ENCODE measurements around the gene HAP1. TPM values are rescaled to one million over a fixed set of nuclear protein-coding genes. Genes with fewer than 3 reads are reported as not detected.

Gene HAP1
- total and polyA plus RNA-seq, 2 of the 8 experiments (the other 6 are each of a cell fraction or from before 2014, with no cell fraction given): 2.3 to 3.6 TPM

DNA sequence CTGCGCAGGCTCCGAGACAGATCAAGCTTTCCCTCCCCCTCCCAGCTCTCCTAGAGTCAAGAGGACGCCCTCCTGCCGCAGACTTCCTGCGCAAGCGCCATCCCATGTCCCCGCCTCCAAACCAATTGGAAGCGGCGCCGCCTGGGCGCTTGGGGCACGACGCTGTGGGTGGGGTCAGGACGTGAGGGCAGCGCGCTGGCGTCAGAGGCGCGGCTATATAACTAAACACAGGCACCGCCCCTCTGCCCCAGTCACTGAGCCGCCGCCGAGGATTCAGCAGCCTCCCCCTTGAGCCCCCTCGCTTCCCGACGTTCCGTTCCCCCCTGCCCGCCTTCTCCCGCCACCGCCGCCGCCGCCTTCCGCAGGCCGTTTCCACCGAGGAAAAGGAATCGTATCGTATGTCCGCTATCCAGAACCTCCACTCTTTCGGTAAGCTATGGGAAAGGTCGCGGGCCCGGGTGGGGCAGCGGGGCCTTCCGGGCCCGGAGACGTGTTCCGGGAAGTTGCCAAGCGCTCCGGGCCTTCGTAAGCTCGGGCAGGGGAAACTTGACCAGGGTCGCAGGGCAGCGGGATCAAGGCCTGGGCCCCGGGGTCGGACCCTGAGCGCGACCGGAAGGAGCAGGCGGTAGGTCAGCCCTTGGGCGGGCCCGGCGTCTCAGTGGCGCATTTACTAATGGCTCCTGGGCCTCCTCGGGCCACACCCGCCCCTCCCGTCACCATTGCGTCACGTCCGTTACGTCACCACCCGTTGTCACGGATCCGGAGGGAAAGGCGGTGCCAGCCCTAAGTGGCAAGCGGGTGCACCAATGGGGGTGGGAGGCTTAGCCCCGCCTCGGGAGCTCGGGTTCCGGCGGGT is 45.6 kb downstream of the HAP1 start, which contains the start of gene EIF1 (continued):
- TF ChIP-seq SIN3A (conservative IDR thresholded peaks at IDR 0.05 in 1 of 2, IDR thresholded peaks at IDR 0.05 in 1 of 2; ENCODE audit: low read depth in 1 of 2, low read length in 2 of 2) (peak in 1 of 2 experiments; percentile 19; a peak in 1 of 4 replicates), POLR2AphosphoS5 (IDR thresholded peaks at IDR 0.05; ENCODE audit: low read depth, low read length) (peak; percentile 99), JUN (IDR thresholded peaks at IDR 0.05; ENCODE audit: low read depth, low read length) (peak; percentile 49), JUND (IDR thresholded peaks at IDR 0.05; ENCODE audit: low read length) (peak; percentile 80), SIRT6 (IDR thresholded peaks at IDR 0.05; ENCODE audit: low read length) (no peak), TBP (IDR thresholded peaks at IDR 0.05; ENCODE audit: low read depth, low read length) (peak; percentile 97), POU5F1 (IDR thresholded peaks at IDR 0.05; ENCODE audit: low read depth, low read length) (no peak), SAP30 (IDR thresholded peaks at IDR 0.05; ENCODE audit: insufficient read depth, insufficient replicate concordance, low read length) (peak; percentile 8), SP4 (IDR thresholded peaks at IDR 0.05; ENCODE audit: low read length) (peak; percentile 22; the same call in 1 of the 2 replicates), RNF2 (IDR thresholded peaks at IDR 0.05; ENCODE audit: borderline replicate concordance, low read depth, low read length, missing control alignments, poor library complexity, severe bottlenecking) (no peak), ATF3 (IDR thresholded peaks at IDR 0.05; ENCODE audit: insufficient read depth, low read depth, low read length) (peak; percentile 83), CEBPB (IDR thresholded peaks at IDR 0.05; ENCODE audit: low read depth, low read length) (peak; percentile 98), EP300 (IDR thresholded peaks at IDR 0.05; ENCODE audit: borderline replicate concordance in 1 of 2, low read depth in 2 of 2, low read length in 2 of 2) (peak in 1 of 2 experiments; percentile 48; a peak in 1 of 3 replicates), HDAC2 (IDR thresholded peaks at IDR 0.05; ENCODE audit: borderline replicate concordance in 1 of 2, low read depth in 2 of 2, low read length in 2 of 2) (0 out of 4 replicates have a peak, but pooled peaks of 1 of the 2 experiments have one; percentile 7), PHF8 (conservative IDR thresholded peaks at IDR 0.05; ENCODE audit: low read depth, low read length) (peak; percentile 100), SP1 (IDR thresholded peaks at IDR 0.05; ENCODE audit: low read depth, low read length) (peak; percentile 91), RAD21 (IDR thresholded peaks at IDR 0.05 in 1 of 2, conservative IDR thresholded peaks at IDR 0.05 in 1 of 2; ENCODE audit: low read depth in 2 of 2, low read length in 2 of 2) (no peak), KDM1A (IDR thresholded peaks at IDR 0.05; ENCODE audit: borderline replicate concordance, low read length) (no peak), SUZ12 (IDR thresholded peaks at IDR 0.05; ENCODE audit: low read length) (no peak), BCL11A (IDR thresholded peaks at IDR 0.05; ENCODE audit: low read depth in 2 of 2, low read length in 2 of 2) (no peak), ASH2L (IDR thresholded peaks at IDR 0.05; ENCODE audit: low read length) (peak; percentile 50), SP2 (IDR thresholded peaks at IDR 0.05; ENCODE audit: low read length) (peak; percentile 66)

Data from H1 (cell line).